Measurements from ENCODE around the gene CALM1.

CALM1 gene

DNA sequence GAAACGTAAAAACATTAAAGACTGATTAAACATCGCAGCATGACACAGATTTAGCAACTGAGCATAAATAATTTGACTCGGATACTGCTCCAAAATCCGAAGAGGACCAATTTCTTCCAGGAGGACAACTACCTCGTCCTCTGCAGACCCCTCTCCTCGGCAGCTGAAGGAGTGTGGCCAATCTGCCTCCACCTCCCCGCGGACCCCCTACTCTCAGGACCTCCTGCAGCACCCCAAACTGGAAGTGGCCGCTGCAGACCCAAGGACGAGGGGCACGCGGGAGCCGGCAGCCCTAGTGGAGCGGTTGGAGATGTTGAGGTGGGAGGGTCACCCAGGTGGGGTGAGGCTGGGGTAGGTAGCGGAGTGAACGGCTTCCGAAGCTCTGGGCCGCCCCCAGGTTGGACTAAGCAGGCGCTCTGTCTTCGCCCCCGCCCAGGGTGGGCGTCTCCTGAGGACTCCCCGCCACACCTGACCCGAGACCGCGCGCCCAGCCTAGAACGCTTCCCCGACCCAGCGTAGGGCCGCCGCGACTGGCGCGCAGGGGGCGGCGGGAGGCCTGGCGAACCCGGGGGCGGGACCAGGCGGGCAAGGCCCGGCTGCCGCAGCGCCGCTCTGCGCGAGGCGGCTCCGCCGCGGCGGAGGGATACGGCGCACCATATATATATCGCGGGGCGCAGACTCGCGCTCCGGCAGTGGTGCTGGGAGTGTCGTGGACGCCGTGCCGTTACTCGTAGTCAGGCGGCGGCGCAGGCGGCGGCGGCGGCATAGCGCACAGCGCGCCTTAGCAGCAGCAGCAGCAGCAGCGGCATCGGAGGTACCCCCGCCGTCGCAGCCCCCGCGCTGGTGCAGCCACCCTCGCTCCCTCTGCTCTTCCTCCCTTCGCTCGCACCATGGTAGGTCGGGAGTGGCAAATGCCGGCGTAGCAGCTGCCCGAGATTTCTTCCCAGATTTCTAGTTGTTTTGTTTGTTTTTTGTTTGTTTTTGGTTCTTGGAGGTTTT is at the start of gene CALM1:
CALM1 (plus strand) TSS at position 689 of the 999 bp plus-strand sequence; CDS start at position 891, 202 bp downstream.
- H3K27ac ChIP-seq: peak within 1 kb of the TSS; percentile 83
- TF ChIP-seq, protein P1, sequence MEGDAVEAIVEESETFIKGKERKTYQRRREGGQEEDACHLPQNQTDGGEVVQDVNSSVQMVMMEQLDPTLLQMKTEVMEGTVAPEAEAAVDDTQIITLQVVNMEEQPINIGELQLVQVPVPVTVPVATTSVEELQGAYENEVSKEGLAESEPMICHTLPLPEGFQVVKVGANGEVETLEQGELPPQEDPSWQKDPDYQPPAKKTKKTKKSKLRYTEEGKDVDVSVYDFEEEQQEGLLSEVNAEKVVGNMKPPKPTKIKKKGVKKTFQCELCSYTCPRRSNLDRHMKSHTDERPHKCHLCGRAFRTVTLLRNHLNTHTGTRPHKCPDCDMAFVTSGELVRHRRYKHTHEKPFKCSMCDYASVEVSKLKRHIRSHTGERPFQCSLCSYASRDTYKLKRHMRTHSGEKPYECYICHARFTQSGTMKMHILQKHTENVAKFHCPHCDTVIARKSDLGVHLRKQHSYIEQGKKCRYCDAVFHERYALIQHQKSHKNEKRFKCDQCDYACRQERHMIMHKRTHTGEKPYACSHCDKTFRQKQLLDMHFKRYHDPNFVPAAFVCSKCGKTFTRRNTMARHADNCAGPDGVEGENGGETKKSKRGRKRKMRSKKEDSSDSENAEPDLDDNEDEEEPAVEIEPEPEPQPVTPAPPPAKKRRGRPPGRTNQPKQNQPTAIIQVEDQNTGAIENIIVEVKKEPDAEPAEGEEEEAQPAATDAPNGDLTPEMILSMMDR (conservative IDR thresholded peaks at IDR 0.05): no peak
- peak; percentile 40; the same call in 1 of the 2 replicates for TF ChIP-seq ZFX (IDR thresholded peaks at IDR 0.05)

DNA sequence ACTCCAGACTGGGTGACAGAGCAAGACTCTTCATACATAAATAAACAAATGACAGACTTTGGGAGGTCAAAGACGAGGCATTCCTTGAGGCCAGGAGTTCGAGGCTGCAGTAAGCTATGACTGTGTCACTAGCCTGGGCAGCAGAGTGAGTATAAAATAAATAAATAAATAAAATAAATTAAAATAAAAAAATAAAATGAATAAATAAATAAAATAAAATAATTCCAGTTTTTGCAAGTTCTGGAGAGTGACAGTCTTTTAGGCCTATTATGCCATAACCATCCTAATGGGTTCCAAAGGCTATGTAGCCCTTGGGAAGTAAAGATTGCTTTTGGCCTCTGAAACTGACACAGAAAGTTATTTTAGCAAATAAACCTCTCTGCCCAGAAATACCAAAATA is 48.6 kb upstream of the CALM1 start:
- H3K27ac ChIP-seq: no peak overlapping the region
- TF ChIP-seq ZFX (IDR thresholded peaks at IDR 0.05): no peak
- TF ChIP-seq, protein P1 (conservative IDR thresholded peaks at IDR 0.05): no peak

DNA sequence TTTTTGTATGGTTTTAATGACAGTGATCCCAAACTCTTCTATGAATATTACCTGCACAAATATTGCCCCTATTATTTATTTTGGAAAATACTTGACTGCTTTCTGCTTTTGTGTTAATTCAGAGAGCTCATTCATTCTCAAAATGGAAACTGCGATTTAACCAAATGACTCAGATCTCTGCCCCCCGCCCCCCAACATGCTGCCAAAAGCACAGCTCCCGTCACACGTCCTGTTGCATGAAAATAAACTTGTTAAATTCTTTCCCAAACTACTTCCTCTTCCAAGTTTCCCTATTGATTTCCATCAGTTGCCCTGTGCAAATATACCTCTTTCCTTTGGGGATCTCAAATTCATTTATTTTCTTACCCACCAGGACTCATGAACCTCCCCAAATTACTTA is 47.1 kb upstream of the CALM1 start:
- TF ChIP-seq, protein P1 (conservative IDR thresholded peaks at IDR 0.05): no peak
- TF ChIP-seq ZFX (IDR thresholded peaks at IDR 0.05): no peak
- H3K27ac ChIP-seq: no peak overlapping the region

DNA sequence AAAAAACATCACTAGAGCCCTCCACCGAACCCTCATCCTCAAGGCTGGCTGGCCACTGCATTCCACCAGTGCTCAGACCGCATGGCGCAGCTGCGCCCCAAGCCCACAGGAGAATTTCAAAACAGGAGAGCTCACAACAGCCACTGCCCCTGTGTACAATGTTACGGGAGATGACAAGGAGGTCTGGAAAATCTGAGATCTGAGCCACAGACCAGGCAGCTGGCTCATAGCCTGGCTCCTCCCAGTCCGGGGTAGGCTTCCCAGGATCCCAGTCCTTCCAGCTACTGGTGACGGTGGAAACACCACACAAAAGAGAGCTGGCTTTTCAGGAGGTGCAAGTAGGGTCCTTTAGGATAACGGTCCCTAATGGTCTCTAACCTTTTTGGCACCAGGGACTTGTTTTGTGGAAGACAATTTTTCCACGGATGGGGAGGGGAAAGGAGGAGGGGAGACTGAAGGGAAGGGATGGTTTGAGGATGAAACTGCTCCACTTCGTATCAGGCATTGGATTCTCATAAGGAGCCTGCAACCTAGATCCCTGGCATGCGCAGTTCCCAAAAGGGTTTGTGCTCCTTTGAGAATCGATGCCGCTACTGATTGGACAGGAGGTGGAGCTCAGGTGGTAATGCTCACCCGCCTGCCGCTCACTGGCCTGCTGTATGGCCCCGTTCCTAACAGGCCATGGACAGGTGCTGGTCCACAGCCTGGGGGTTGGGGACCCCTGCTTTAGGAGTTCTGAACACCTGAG is 42.1 kb upstream of the CALM1 start:
- H3K27ac ChIP-seq: no peak overlapping the region
- no peak for TF ChIP-seq ZFX (IDR thresholded peaks at IDR 0.05)
- TF ChIP-seq, protein P1 (conservative IDR thresholded peaks at IDR 0.05): no peak

DNA sequence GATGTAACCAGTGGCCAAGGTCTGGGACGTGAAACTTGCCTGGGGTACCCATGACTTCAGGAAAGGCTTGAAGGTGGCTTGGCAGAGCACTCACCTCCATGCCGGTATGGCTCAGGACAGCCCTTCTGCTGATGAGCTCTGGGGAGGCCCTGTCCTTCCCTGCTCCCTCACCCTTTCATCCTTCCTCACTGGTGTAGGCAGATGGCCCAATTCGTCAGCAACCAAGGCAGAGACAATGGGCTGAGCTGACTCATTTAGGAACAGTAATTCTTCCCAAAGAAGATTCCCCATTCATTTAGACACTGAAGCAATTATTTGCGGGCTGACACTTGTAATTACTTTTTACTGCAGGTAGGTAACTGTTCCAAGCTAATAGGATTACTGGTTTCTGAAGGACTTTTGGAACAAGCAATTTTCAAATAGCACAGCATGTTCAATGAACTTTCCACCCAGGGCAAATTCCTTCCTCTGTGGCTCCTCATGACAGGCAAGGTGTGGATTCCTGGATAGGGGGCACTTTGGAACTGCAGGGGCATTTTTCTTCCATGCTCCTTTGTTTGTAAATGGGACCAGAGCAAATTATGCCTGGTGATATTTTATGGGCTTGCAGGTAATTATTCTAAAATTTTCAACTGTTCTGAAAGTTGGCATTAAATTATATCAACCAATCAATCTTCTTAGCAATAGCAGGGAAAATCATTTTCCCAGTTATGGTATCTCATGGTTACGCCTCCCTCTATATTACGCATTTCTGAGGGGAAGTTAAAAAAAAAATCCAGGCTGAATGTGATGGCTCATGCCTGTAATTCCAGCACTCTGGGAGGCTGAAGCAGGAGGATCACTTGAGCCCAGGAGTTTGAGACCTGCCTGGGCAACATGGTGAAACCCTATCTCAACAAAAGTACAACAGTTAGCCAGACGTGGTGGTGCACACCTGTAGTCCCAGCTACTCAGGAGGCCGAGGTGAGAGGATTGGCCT is 41.0 kb upstream of the CALM1 start:
- TF ChIP-seq, protein P1 (conservative IDR thresholded peaks at IDR 0.05): no peak
- no peak for TF ChIP-seq ZFX (IDR thresholded peaks at IDR 0.05)
- H3K27ac ChIP-seq: no peak overlapping the region

DNA sequence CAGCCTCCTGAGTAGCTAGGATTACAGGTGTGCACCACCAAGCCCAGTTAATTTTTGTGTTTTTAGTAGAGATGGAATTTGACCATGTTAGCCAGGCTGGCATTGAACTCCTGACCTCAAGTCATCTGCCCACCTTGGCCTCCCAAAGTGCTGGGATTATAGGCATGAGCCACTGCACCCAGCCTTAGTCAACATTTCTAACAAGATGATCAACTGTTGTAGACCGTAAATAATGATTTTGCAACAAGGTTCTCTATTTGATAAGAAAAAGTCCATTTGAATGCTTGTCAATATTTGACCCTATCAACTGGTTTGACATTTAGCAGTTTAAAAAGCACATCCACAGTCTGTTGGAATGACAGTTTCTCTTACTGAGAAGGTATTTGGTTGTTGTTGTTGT is 39.9 kb upstream of the CALM1 start:
- TF ChIP-seq ZFX (IDR thresholded peaks at IDR 0.05): no peak
- TF ChIP-seq, protein P1 (conservative IDR thresholded peaks at IDR 0.05): no peak

More for the DNA sequence above, 39.9 kb upstream of the CALM1 start:
- no peak overlapping the region for H3K27ac ChIP-seq
